HG02623 (cell line): ENCODE results near the gene KRTAP12-1.
"Not testable (repeated sequence)": the region's sequence is repeated elsewhere in the genome, so short reads cannot be mapped to it uniquely, and the experiment has no call there.

Source experiments
- ATAC-seq: cut with Tn5 transposase; IDR thresholded peaks from one replicate; pipeline ENCODE4 v1.9.1; 2021; ENCODE audit warnings: moderate library complexity; ENCODE audit not compliant: unreplicated experiment

KRTAP12-1 gene

GRCh38 chr21:44647222-44647552 is 34.8 kb downstream of the KRTAP12-1 start:
- no peak for ATAC-seq

GRCh38 chr21:44646366-44647221 is 35.4 kb downstream of the KRTAP12-1 start, which contains the start of gene KRTAP10-11:
KRTAP10-11 (plus strand) TSS chr21:44646414; CDS start chr21:44646459, 45 bp downstream.
- not testable (repeated sequence) for ATAC-seq

GRCh38 chr21:44644878-44645277 is 37.1 kb downstream of the KRTAP12-1 start:
- no peak for ATAC-seq

- ATAC-seq: no peak
These were observed 38.1 kb downstream of the KRTAP12-1 start for GRCh38 chr21:44643741-44644310.

GRCh38 chr21:44640761-44641160 is 41.2 kb downstream of the KRTAP12-1 start:
- ATAC-seq: no peak

- ATAC-seq: no peak
These were observed 42.7 kb downstream of the KRTAP12-1 start for GRCh38 chr21:44639331-44639655.

- not testable (repeated sequence) for ATAC-seq
These were observed 43.2 kb downstream of the KRTAP12-1 start for GRCh38 chr21:44638506-44639330.

- ATAC-seq: not testable (repeated sequence)
These were observed 44.1 kb downstream of the KRTAP12-1 start for GRCh38 chr21:44637851-44638348.

GRCh38 chr21:44637018-44637850 is 44.7 kb downstream of the KRTAP12-1 start, which contains the start of gene KRTAP10-10:
KRTAP10-10 (plus strand) TSS chr21:44637356; CDS start chr21:44637418, 62 bp downstream.
- no peak for ATAC-seq

- ATAC-seq: no peak
These were observed 45.5 kb downstream of the KRTAP12-1 start for GRCh38 chr21:44636209-44637017.

GRCh38 chr21:44632067-44632466 is 49.9 kb downstream of the KRTAP12-1 start:
- no peak for ATAC-seq
